IPS DF 6.9 (cell line): Measurements from ENCODE around the gene UFD1.

Source experiments
- DNase-seq: peaks from one replicate; pipeline ENCODE4 v3.0.0-alpha.2; 2013; ENCODE audit warnings: low read depth, low spot score
- H3K27ac ChIP-seq: one replicate; pipeline ENCODE4 v1.5.1; 2013; ENCODE audit warnings: low read length, control low read depth
- H3K27me3 ChIP-seq: 2 replicates; pipeline ENCODE4 v1.6.1; 2013; ENCODE audit warnings: mild to moderate bottlenecking, low read length; ENCODE audit not compliant: control insufficient read depth, insufficient read depth
- H3K36me3 ChIP-seq: 2 replicates; pipeline ENCODE4 v1.6.1; 2013; ENCODE audit warnings: low read length; ENCODE audit not compliant: control insufficient read depth, insufficient read depth
- H3K4me1 ChIP-seq: 2 replicates; pipeline ENCODE4 v1.6.1; 2013; ENCODE audit warnings: low read length; ENCODE audit not compliant: control insufficient read depth, insufficient read depth
- H3K4me3 ChIP-seq: 2 replicates; pipeline ENCODE4 v1.5.1; 2013; ENCODE audit warnings: mild to moderate bottlenecking, low read length
- H3K9me3 ChIP-seq: 2 replicates; pipeline ENCODE4 v1.6.1; 2013; ENCODE audit warnings: low read length, inconsistent platforms; ENCODE audit not compliant: control insufficient read depth, insufficient read depth
- WGBS: extraction: QIAGEN DNeasy Blood & Tissue Kit; methylation state at CpG from one replicate; pipeline ENCODE4 v1.1.7; 2013; ENCODE audit warnings: mixed read lengths, missing lambda C conversion rate; ENCODE audit not compliant: insufficient read length, insufficient coverage; 5-methylcytosine and 5-hydroxymethylcytosine counted together

Gene UFD1

DNA sequence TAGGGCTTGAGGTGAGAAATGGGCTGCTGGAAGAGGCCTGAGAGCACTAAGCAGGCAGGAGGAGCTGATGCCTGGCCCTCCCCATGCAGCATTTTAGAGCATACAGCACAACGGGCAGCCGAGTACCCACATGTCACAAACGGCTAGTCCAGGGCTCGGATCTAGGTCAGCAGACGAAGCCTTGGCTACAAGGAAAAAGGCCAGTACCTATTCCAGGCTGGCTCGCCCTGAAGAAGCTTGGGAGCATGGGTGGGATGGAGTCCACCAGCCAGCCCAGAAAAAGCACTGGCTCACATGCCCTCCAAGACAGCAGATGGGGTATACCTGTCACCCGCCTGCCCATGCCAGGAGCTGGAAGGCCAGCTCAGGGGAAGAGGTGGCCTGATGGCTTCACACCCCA, 9.6 kb downstream of the UFD1 start:
- Histone ChIP-seq H3K4me1 (no peaks in the 10 kb centered on the region), H3K4me3 (no peak overlapping the region), H3K36me3 (peaks cover 52% of the 10 kb centered on the region), H3K27me3 (no peaks in the 10 kb centered on the region), H3K27ac (no peak overlapping the region), H3K9me3 (no peaks in the 10 kb centered on the region)
- DNase-seq: no peak
- WGBS: no CpG with 5 or more reads among the region's 7 CpGs

DNA sequence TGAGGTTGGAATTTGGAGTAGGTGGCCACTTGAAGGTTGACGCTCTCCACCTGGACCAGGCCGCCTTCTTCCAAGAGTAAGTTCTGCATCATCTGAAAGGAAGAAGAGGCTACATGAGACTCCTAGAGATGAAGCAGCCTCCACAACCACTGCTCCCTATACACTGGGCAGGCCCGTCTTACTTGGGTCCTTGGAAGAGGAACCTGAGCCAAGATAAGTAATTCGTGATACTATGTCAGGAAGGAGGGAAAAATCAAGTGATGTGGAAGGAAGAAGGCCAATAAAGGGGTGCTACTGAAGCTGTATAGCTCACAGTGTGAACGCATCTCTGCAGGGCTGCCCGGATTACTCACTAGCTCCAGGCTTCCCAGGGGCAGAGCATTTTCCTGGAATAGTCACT, 11.1 kb downstream of the UFD1 start:
- Histone ChIP-seq H3K36me3 (peaks cover 46% of the 10 kb centered on the region), H3K4me1 (no peaks in the 10 kb centered on the region)
- DNase-seq: no peak

DNA sequence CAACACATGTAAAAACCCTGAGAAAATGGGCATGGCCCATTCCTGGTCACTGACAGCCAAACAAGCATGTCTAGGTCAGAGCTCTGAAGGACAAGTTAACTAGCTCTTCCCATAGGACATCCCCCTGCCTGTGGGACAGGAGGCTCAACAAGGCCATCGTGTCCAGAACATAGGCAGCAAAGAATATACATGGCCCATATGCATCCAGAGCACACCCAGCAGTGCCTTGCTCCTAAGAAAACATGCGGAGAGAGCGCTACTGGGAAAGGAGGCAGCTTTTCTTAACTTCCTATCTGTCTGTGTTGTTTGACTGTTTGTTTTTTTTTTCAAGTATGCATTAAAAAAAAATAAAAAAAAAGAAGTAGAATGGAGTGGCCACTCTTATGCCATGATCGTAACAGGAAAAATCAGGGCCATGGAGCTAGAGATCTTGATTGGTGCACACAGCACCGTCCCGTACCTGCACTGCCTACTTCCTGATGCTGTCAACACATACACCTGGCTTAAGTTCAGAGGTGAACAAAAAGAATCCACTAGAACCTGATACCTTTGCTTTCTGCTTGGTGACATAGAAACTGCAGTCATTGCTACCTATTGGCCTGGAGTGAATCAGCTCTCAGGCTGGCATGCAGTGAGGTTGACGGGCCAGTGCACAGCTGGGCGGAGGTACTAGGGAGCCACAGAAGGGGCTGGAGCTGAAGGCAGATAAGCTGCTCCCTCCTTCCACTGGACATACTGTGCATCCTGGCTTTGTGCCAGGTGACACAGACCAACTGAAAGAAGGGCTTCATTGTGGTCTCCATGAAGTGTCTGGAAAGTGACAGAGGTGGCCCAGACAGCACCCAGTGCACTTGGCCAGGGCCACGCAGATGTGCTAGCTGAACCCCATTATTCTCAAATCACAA, 11.9 kb downstream of the UFD1 start:
- no peak overlapping the region for H3K4me3 ChIP-seq
- DNase-seq: no peak
- H3K27ac ChIP-seq: no peak overlapping the region
- H3K27me3 ChIP-seq: no peaks in the 10 kb centered on the region
- H3K4me1 ChIP-seq: no peaks in the 10 kb centered on the region
- H3K9me3 ChIP-seq: no peaks in the 10 kb centered on the region
- H3K36me3 ChIP-seq: peaks cover 42% of the 10 kb centered on the region
- no CpG with 5 or more reads among the region's 9 CpGs for WGBS

More for the DNA sequence above, 11.1 kb downstream of the UFD1 start:
- no peaks in the 10 kb centered on the region for H3K27me3 ChIP-seq
- no peak overlapping the region for H3K27ac ChIP-seq
- WGBS: no CpG with 5 or more reads among the region's 6 CpGs
- H3K4me3 ChIP-seq: no peak overlapping the region
- no peaks in the 10 kb centered on the region for H3K9me3 ChIP-seq

DNA sequence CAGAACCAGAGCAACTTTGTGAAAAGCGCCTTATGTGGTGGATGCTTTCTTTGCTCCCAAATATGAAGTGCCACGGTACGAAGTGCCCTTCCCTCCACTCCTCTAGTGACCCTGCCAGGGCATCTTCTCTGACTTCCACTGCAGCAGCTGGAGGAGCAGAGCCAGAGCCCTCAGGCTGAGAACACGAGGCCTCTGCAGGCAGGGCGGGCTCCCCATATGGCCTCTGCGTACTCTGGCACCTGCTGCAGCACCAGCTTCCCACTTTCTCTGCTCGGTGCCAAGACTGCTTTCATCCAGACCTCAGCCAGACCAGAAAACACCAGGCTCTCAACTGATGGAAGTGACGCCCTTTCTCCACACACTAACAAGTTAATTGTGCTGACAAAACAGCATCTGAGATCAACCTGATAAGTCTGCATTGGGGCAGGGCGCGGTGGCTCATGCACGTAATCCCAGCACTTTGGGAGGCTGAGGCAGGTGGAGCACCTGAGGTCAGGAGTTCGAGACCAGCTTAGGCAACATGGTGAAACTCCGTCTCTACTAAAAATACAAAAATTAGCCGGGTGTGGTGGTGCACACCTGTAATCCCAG, 12.8 kb downstream of the UFD1 start:
- no peaks in the 10 kb centered on the region for H3K9me3 ChIP-seq
- no peak overlapping the region for H3K4me3 ChIP-seq
- H3K36me3 ChIP-seq: peaks cover 38% of the 10 kb centered on the region
- no CpG with 5 or more reads among the region's 14 CpGs for WGBS
- H3K4me1 ChIP-seq: no peaks in the 10 kb centered on the region
- DNase-seq: no peak
- no peak overlapping the region for H3K27ac ChIP-seq
- H3K27me3 ChIP-seq: no peaks in the 10 kb centered on the region

- WGBS: no CpG with 5 or more reads among the region's 4 CpGs
- peaks cover 30% of the 10 kb centered on the region for H3K36me3 ChIP-seq
Observed at GRCh38 chr22:19464975-19465374, 14.0 kb downstream of the UFD1 start.

DNA sequence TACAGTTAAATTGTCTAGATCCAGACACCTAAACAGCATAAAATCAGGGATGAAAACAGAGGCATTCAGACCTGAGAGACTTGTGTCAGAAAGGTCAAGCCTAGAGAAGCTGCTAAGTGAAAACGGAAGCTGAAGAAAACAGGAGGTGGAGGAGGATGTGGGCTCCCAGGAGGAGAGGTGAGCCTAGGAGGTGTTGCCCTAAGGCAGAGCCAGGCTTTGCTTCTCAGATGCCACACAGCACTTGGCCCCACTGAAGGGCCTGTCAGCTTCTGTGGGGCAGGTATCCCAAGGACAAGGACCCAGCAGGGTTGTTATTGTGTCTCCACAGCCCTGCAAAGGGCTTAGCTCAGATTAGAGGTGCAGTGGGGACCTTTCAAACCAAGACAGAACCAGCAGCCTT, 14.4 kb downstream of the UFD1 start:
- no peaks in the 10 kb centered on the region for H3K9me3 ChIP-seq
- H3K27me3 ChIP-seq: no peaks in the 10 kb centered on the region
- no peak overlapping the region for H3K27ac ChIP-seq
- WGBS: no CpG with 5 or more reads among the region's 1 CpG
- no peak overlapping the region for H3K4me3 ChIP-seq
- peaks cover 25% of the 10 kb centered on the region for H3K36me3 ChIP-seq
- H3K4me1 ChIP-seq: no peaks in the 10 kb centered on the region
- no peak for DNase-seq

More at GRCh38 chr22:19464975-19465374, 14.0 kb downstream of the UFD1 start:
- no peak overlapping the region for H3K27ac ChIP-seq
- no peak overlapping the region for H3K4me3 ChIP-seq
- H3K4me1 ChIP-seq: no peaks in the 10 kb centered on the region
- no peak for DNase-seq
- no peaks in the 10 kb centered on the region for H3K9me3 ChIP-seq
- no peaks in the 10 kb centered on the region for H3K27me3 ChIP-seq

- Histone ChIP-seq H3K36me3 (peaks cover 22% of the 10 kb centered on the region; the same call in 1 of the 2 replicates), H3K27ac (no peak overlapping the region), H3K27me3 (no peaks in the 10 kb centered on the region), H3K4me3 (no peak overlapping the region), H3K9me3 (no peaks in the 10 kb centered on the region), H3K4me1 (no peaks in the 10 kb centered on the region)
- no peak for DNase-seq
- no CpG with 5 or more reads among the region's 7 CpGs for WGBS
Observed at GRCh38 chr22:19463491-19464469, 15.2 kb downstream of the UFD1 start.

- WGBS: no CpG with 5 or more reads among the region's 1 CpG
- Histone ChIP-seq H3K27me3 (no peaks in the 10 kb centered on the region), H3K4me1 (no peaks in the 10 kb centered on the region), H3K36me3 (peaks cover 23% of the 10 kb centered on the region; the same call in 1 of the 2 replicates), H3K27ac (no peak overlapping the region), H3K4me3 (no peak overlapping the region), H3K9me3 (no peaks in the 10 kb centered on the region)
- DNase-seq: no peak
Observed at GRCh38 chr22:19463008-19463407, 16.0 kb downstream of the UFD1 start.

- H3K27me3 ChIP-seq: no peaks in the 10 kb centered on the region
- no peak for DNase-seq
- no peaks in the 10 kb centered on the region for H3K9me3 ChIP-seq
- no peak overlapping the region for H3K27ac ChIP-seq
- H3K4me1 ChIP-seq: no peaks in the 10 kb centered on the region
- H3K36me3 ChIP-seq: peaks cover 22% of the 10 kb centered on the region
- WGBS: no CpG with 5 or more reads among the region's 1 CpG
- no peak overlapping the region for H3K4me3 ChIP-seq
Observed at GRCh38 chr22:19461506-19461905, 17.5 kb downstream of the UFD1 start.

DNA sequence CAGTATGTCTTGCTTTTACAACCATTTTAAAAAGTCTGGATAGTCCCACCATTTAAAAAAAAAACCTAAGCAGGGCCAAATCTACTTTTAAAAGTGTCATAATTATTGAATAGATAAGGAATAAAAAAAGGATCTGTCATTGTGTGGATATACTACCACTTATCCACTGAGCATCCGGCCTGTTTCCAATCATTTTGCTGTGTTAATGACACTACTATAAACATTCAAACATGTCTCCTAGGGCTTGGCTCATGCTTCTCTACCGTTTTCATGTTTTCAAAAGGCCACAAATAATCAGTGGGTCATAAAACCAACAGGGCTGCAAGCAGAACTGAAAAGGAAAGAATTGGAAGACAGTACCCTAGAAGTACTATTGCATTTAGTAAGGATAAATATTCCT, 19.0 kb downstream of the UFD1 start:
- WGBS: no CpG with 5 or more reads among the region's 2 CpGs
- H3K4me3 ChIP-seq: no peak overlapping the region
- H3K4me1 ChIP-seq: no peaks in the 10 kb centered on the region
- no peak for DNase-seq
- H3K36me3 ChIP-seq: peaks cover 26% of the 10 kb centered on the region
- H3K27ac ChIP-seq: no peak overlapping the region
- H3K9me3 ChIP-seq: no peaks in the 10 kb centered on the region
- no peaks in the 10 kb centered on the region for H3K27me3 ChIP-seq
